ENCODE measurements around the gene MFN2. TPM values are rescaled to one million over a fixed set of nuclear protein-coding genes. Genes with fewer than 3 reads are reported as not detected.

MFN2 gene
- total and polyA plus RNA-seq, 4 donors: 17.2 to 87.8 (median 43.2) TPM

DNA sequence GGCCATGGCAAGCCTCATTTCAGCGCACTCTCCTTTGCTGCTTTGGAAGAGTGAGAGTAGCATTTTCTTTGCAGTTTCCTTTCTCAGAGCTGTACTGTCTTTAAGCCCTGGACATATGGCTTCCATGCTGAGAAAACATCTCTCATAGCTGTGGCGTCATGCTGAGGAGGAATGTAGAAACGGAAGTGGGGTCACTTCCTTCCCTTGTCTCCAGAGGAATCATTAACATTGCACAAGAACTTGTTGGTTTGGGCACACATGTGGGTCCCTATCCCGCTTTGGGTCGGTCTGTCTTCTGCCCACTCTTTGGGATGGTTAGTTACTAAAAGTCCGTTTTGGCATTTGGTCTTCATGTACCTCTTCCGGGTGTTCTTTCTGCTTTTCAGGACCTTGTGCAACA is 5.6 kb downstream of the MFN2 start:
- H3K27me3 ChIP-seq (ENCODE audit: control insufficient read depth in 4 of 4, insufficient read depth in 4 of 4, low read length in 3 of 4): no peaks in the 10 kb centered on the region
- 72% methylated on average over 7 of the region's 7 CpGs for WGBS
- H3K4me1 ChIP-seq (ENCODE audit: control insufficient read depth in 4 of 4, insufficient read depth in 4 of 4, low read length in 3 of 4): peaks cover 9 to 58% (median 37%) of the 10 kb centered on the region in 4 donors
- peaks cover 9 to 18% (median 14%) of the 10 kb centered on the region in 4 donors for H3K36me3 ChIP-seq (ENCODE audit: control insufficient read depth in 4 of 4, insufficient read depth in 3 of 4, low read depth in 1 of 4, low read length in 3 of 4)
- TF ChIP-seq FOXA1 (IDR thresholded peaks at IDR 0.05) (no peak), FOXA2 (IDR thresholded peaks at IDR 0.05) (no peak), TAF1 (conservative IDR thresholded peaks at IDR 0.05) (no peak), YY1 (IDR thresholded peaks at IDR 0.05) (no peak), NR2F2 (IDR thresholded peaks at IDR 0.05) (no peak), EGR1 (IDR thresholded peaks at IDR 0.05; ENCODE audit: low read depth in 2 of 2) (no peak), RAD21 (IDR thresholded peaks at IDR 0.05) (no peak), RXRA (IDR thresholded peaks at IDR 0.05) (no peak), SP1 (IDR thresholded peaks at IDR 0.05) (no peak), HNF4A (conservative IDR thresholded peaks at IDR 0.05) (no peak), JUND (IDR thresholded peaks at IDR 0.05) (no peak), HNF4G (IDR thresholded peaks at IDR 0.05) (no peak), GABPA (IDR thresholded peaks at IDR 0.05 in 1 of 2, conservative IDR thresholded peaks at IDR 0.05 in 1 of 2) (no peak)
- TF ChIP-seq, protein P1, sequence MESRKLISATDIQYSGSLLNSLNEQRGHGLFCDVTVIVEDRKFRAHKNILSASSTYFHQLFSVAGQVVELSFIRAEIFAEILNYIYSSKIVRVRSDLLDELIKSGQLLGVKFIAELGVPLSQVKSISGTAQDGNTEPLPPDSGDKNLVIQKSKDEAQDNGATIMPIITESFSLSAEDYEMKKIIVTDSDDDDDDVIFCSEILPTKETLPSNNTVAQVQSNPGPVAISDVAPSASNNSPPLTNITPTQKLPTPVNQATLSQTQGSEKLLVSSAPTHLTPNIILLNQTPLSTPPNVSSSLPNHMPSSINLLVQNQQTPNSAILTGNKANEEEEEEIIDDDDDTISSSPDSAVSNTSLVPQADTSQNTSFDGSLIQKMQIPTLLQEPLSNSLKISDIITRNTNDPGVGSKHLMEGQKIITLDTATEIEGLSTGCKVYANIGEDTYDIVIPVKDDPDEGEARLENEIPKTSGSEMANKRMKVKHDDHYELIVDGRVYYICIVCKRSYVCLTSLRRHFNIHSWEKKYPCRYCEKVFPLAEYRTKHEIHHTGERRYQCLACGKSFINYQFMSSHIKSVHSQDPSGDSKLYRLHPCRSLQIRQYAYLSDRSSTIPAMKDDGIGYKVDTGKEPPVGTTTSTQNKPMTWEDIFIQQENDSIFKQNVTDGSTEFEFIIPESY (IDR thresholded peaks at IDR 0.05): no peak
- TF ChIP-seq, protein P2, sequence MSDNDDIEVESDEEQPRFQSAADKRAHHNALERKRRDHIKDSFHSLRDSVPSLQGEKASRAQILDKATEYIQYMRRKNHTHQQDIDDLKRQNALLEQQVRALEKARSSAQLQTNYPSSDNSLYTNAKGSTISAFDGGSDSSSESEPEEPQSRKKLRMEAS (IDR thresholded peaks at IDR 0.05): no peak
- TF ChIP-seq, protein P3, sequence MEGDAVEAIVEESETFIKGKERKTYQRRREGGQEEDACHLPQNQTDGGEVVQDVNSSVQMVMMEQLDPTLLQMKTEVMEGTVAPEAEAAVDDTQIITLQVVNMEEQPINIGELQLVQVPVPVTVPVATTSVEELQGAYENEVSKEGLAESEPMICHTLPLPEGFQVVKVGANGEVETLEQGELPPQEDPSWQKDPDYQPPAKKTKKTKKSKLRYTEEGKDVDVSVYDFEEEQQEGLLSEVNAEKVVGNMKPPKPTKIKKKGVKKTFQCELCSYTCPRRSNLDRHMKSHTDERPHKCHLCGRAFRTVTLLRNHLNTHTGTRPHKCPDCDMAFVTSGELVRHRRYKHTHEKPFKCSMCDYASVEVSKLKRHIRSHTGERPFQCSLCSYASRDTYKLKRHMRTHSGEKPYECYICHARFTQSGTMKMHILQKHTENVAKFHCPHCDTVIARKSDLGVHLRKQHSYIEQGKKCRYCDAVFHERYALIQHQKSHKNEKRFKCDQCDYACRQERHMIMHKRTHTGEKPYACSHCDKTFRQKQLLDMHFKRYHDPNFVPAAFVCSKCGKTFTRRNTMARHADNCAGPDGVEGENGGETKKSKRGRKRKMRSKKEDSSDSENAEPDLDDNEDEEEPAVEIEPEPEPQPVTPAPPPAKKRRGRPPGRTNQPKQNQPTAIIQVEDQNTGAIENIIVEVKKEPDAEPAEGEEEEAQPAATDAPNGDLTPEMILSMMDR (IDR thresholded peaks at IDR 0.05; ENCODE audit: low read depth, low read length, missing input control): no peak
- TF ChIP-seq, protein P4, sequence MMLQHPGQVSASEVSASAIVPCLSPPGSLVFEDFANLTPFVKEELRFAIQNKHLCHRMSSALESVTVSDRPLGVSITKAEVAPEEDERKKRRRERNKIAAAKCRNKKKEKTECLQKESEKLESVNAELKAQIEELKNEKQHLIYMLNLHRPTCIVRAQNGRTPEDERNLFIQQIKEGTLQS (IDR thresholded peaks at IDR 0.05): no peak
- TF ChIP-seq, protein P5, sequence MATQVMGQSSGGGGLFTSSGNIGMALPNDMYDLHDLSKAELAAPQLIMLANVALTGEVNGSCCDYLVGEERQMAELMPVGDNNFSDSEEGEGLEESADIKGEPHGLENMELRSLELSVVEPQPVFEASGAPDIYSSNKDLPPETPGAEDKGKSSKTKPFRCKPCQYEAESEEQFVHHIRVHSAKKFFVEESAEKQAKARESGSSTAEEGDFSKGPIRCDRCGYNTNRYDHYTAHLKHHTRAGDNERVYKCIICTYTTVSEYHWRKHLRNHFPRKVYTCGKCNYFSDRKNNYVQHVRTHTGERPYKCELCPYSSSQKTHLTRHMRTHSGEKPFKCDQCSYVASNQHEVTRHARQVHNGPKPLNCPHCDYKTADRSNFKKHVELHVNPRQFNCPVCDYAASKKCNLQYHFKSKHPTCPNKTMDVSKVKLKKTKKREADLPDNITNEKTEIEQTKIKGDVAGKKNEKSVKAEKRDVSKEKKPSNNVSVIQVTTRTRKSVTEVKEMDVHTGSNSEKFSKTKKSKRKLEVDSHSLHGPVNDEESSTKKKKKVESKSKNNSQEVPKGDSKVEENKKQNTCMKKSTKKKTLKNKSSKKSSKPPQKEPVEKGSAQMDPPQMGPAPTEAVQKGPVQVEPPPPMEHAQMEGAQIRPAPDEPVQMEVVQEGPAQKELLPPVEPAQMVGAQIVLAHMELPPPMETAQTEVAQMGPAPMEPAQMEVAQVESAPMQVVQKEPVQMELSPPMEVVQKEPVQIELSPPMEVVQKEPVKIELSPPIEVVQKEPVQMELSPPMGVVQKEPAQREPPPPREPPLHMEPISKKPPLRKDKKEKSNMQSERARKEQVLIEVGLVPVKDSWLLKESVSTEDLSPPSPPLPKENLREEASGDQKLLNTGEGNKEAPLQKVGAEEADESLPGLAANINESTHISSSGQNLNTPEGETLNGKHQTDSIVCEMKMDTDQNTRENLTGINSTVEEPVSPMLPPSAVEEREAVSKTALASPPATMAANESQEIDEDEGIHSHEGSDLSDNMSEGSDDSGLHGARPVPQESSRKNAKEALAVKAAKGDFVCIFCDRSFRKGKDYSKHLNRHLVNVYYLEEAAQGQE (IDR thresholded peaks at IDR 0.05): no peak
- DNase-seq (ENCODE audit: low spot score): no peak
- H3K9me3 ChIP-seq (ENCODE audit: control insufficient read depth in 4 of 4, low read length in 3 of 4): no peaks in the 10 kb centered on the region
- H3K27ac ChIP-seq (ENCODE audit: low read depth in 1 of 2, low read length in 2 of 2): peak overlapping the region in 1 of 2 donors; percentile 25
- no peak overlapping the region for H3K9ac ChIP-seq (ENCODE audit: low read depth in 1 of 2, low read length in 2 of 2)
- H3K4me3 ChIP-seq (ENCODE audit: low read depth in 1 of 3, low read length in 3 of 3): no peak overlapping the region

Measured in liver (tissue), 9 donors.